Measurements from ENCODE around the gene ZKSCAN4.

Gene ZKSCAN4

DNA sequence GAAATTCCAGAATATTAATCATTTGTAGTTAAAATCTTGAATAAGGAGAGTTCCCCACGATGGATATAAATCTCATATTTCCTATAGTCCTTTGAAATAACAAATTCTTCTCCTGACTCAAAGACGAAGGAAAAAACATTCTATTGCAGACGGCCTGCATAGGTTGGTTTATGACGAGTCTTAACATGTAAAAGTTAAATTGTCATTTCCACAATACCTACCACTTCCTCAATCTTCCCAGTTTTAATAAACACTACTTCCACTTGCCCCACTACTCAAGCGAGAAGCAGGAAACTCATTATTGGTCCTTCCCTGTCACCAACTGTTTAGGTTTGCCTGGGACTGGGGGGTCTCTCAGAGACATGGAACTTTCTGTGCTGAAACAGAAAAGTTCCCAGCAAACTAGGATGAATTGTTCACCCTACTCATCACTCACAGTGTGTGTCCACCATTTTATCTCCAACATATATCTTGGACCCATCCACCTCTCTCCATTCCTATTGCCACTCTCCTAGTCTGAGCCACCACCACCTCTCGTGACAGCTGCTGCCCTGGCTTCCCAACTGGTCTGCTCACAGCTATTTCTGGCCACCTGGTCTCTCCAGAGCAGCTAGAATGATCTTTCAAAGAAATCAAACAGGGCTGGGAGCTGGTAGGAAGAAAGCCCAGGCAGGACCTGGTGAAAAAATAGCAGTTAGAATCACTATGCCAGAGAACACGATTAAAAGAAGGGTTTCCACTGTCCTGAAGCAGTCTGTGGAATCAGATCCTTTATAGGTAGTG, 42.1 kb downstream of the ZKSCAN4 start:
- DNase-seq, result no peak

DNA sequence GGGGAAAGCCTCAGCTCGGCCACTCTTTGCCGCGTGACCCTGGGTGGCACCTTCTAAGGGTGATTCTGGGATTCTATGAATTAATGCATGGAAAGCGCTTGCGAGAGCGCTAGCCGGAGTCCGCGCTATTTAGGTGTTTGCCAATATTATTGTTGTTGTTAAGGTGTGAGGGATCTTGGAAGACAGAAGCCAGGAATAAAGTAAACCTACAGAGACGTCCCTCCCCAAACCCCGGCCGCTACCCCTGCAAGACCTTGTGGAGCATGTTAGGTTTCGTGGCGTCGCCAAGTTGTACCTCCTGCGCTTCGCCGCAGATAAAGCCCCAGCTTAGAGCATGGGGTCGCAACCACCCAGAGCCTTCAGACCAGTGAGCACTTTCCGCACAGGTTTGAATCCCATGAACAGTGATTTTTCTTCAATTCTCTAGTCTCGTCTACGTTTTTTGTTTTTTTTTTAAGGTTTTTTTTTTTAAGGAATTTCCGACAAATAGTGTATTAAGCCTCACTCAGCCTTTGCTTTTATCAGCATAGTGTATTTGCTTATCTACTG, 43.9 kb downstream of the ZKSCAN4 start:
- DNase-seq, result peak; percentile 67

DNA sequence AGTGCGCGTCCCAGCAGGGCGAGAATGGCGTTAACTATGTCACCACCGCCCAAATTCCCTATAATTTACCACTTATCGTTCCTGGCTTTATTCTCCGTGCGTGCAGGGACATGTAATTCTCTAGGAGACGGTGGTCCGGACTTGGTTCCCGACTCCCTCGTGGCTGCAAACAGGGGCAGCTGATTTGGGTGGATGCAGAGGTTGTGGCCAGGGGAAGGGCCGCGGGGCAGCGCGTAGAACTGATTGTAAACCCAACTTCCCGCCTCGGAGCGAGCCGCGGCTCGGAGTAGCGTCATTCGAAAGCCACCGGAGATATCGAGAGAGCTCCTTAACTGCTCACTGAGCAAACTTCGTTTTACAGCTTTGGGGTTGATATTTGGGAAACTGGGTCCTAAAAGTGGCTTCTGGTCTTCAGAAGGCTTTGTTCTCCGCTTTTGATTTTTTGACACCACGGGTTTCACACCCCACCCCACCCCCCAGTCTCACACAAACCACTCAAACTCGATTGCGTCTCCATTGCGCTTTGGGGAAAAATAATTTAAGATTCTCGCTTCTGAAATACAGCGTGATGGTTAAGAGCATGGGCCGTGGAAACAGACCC, 44.5 kb downstream of the ZKSCAN4 start:
- peak; percentile 69 for DNase-seq

DNA sequence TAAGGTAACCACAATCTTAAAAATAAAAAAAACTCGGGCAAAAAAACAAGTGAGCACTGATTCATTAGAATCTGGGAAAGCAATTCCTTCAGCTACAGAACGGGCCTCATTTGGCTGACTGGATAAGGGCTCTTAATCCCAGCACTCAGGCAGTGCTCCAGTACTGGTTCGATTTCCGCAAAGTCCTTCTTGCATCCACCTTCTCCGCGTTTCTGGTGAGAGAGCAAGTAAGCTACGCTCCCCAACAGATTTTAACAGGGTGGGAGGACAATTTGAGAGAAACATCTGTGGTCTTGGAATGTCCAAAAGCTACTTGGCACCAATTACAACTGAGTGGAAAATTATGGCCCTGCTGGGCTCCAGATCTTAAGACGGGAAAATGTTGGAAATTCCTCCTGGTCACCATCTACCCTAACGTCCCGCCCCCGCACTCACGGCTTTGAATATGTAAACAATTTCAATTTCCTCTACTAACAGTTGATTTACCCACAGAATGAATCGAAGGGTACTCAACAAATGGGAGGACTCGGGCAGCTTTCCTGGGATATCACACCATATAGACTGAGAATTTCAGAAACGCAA, 45.0 kb downstream of the ZKSCAN4 start:
- DNase-seq, result no peak

DNA sequence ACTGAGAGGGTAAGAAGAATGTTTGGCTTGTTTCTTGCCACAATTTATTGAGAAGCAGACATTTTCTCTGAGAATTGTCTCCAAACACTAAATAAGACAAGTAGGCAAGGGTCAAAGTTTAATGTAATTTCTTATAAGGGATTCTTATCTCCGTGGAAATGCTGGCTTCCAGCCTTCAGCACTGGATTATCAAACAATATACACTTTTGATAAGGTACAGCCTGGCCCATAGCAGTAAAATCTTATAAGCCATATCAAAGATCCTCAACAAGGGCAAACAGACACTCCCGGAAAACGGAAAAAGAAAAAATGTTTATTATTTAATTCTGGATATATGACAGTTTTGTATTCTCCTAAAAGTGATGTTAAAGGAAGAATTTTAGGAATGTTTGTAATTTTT, 45.5 kb downstream of the ZKSCAN4 start:
- no peak for DNase-seq

DNA sequence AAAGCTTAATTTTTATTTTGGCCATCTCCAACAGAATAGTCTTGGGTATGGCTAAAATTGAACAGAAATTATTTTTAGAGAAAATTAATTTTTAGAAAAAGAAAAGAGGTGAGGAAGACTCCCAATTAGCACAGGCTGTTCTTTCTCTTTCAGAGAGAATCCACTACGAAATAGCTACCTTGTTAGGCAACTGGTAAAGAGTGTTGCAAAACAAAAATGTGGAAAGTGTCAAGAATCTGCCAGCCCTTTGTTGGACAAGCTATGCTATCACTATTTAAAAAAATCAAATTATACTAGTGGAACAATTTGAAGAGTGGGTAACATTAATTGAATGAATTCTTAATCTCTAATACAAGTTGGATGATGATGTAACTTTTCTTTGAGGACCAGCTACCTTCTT, 46.2 kb downstream of the ZKSCAN4 start:
- DNase-seq, result no peak

DNA sequence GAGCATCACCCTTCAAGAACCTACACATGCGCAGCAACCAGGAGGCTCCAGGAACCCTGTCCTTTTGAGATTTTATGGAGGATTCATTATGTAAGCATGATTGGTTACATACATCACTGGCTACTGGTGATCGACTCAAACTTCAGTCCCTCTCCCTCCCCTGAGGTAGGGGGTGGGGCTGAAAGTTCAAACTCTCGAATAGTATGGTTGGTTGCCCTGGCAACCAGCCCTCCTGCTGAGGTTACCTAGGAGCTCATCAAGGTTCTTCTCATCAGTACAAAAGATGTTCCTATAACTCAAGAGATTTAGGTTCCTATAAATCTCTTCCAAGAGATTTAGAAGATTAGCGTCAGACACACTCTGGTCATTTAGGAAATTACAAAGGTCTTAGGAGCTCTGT, 48.9 kb downstream of the ZKSCAN4 start:
- no peak for DNase-seq

DNA sequence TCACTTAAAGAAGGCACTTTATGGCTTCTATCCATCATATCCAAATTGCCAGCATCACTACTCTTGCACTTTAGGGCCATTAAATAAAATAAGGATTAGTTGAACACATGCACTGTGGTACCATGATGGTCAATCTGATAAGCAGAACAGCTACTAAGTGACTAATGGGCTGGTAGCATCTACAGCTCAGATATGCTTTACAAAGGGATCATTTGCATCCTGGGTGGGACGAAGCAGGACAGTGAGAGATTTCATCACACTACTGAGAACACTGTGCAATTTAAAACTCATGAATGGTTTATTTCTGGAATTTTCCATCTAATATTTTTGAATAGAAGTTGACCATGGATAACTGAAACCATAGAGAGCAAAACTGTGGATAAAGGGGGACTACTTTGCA, 52.0 kb downstream of the ZKSCAN4 start:
- DNase-seq, result no peak
